Peyer's patch (tissue), 4 donors: Measurements from ENCODE around the gene CLDN5.

Experiments used
- POLR2A ChIP-seq, 2 donors: fragments of 450-650 bp; IDR thresholded peaks; one replicate each; pipeline ENCODE4 v1.5.1; 2017; ENCODE audit warnings: antibody characterized with exemption in 2 of 2, mild to moderate bottlenecking in 2 of 2, moderate library complexity in 2 of 2
- TF ChIP-seq, protein P1 (sequence below), 6 experiments: fragments of 450-650 bp in 4 of 6; fragments of 200-600 bp in 2 of 6; sonication (generic) in 1 of 6; IDR thresholded peaks; one replicate each; pipeline ENCODE4 v1.5.1; 2017 to 2019; ENCODE audit warnings: antibody characterized with exemption in 6 of 6, mild to moderate bottlenecking in 3 of 6, moderate library complexity in 1 of 6

DNA sequence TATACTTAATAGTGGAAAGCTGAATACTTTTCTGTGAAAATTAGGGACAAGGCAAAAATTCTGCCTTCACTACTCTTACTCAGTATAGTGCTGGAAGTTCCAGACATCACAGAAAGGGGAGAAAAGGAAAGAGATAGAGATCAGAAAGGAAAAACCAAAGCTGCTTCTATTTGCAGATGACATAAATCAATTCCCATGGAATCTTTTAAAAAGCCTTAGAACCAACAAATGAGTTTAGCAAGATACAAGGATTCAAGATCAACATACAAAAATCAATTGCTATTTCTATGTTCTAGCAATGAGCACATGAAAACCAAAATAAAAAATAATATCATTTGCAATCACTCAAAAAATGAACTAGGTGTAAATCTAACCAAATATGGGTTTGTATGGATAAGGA is 16.2 kb upstream of the CLDN5 start:
- TF ChIP-seq, protein P1, sequence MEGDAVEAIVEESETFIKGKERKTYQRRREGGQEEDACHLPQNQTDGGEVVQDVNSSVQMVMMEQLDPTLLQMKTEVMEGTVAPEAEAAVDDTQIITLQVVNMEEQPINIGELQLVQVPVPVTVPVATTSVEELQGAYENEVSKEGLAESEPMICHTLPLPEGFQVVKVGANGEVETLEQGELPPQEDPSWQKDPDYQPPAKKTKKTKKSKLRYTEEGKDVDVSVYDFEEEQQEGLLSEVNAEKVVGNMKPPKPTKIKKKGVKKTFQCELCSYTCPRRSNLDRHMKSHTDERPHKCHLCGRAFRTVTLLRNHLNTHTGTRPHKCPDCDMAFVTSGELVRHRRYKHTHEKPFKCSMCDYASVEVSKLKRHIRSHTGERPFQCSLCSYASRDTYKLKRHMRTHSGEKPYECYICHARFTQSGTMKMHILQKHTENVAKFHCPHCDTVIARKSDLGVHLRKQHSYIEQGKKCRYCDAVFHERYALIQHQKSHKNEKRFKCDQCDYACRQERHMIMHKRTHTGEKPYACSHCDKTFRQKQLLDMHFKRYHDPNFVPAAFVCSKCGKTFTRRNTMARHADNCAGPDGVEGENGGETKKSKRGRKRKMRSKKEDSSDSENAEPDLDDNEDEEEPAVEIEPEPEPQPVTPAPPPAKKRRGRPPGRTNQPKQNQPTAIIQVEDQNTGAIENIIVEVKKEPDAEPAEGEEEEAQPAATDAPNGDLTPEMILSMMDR (IDR thresholded peaks at IDR 0.05), result no peak
- no peak for TF ChIP-seq POLR2A (IDR thresholded peaks at IDR 0.05)
